NCI-H2196 treated with DMSO at 0.1 percent for 48 hours (cell line): Measurements from ENCODE around the gene IDS.

Source experiments
- DNase-seq: peaks from one replicate; lab custom pipeline; 2025; ENCODE audit not compliant: unreplicated experiment; lab: John Stamatoyannopoulos, UW

Gene IDS

DNA sequence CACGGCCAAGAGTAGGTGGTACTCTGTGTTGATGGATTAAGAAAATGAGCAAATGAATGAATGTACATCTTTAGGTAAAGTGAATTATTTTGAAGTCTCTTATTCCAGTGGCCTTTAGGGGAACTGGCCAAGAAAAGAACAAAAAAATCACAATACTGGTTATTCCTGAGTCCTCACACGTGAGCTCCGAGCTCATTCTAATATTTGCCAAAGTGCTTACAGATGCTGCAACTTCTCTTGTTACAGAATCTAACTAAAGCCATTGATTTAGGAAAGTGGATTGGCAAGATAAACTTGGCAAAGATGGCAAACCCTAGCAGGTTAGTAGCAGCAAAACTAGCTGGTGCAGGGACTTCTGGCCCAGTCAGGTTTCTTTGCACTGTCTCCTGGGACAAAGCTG is 37.6 kb downstream of the IDS start:
- DNase-seq, result peak; percentile 0

DNA sequence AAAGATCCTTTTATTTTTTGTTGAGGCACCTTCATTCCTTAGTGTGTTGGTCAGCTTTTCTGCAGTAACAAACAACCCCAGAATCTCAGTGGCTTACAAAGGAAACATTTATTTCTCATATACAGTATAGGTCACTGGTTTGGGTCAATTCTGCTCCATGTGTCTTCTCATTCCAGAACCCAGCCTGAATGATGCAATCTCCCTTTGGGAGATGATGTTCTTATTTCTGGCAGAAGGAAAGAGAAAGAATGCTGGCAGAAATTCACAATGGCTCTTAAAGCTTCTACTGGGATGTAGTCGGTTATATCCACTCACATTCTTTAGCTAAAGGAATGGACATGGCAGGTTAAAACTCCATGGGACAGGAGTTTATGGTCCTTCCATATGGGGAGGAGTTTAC is 42.3 kb downstream of the IDS start:
- DNase-seq, result no peak

DNA sequence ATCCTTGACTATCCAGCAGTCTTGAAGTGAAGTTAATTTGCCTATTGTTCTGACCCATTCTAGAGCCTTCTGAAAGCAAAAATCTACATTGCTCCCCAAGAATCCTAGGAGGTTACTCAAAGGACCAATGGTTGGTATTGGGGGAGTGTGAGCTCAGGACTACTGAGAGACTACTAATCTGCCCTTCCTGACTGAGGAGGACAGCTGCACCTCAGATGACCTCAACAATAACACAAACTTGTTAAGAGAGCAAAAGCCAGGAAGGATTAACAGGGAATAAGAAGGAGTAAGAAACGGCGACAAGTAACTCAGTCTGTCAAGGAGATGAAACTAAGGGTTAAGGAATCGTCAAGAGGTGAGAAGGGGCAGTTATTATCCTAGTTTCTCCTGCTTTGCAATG is 43.4 kb downstream of the IDS start:
- DNase-seq, result no peak

DNA sequence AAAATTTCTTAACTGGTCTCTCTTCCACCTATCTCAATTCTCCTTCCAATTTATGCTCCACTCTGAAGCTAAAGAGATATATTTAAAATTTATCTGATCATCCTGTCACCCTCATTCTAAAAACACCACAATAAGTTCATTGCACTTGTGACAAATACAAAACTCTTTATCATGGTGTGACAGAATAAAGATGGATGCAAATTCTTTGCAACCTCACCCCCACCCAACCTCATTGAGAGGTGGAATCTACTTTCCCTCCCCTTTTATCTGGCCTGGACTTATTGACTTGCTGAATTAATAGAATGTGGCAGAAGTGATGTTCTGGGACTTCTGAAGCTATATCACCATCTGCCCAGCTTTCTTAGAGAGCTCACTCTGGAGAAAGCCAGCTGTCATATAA is 46.5 kb downstream of the IDS start:
- no peak for DNase-seq

DNA sequence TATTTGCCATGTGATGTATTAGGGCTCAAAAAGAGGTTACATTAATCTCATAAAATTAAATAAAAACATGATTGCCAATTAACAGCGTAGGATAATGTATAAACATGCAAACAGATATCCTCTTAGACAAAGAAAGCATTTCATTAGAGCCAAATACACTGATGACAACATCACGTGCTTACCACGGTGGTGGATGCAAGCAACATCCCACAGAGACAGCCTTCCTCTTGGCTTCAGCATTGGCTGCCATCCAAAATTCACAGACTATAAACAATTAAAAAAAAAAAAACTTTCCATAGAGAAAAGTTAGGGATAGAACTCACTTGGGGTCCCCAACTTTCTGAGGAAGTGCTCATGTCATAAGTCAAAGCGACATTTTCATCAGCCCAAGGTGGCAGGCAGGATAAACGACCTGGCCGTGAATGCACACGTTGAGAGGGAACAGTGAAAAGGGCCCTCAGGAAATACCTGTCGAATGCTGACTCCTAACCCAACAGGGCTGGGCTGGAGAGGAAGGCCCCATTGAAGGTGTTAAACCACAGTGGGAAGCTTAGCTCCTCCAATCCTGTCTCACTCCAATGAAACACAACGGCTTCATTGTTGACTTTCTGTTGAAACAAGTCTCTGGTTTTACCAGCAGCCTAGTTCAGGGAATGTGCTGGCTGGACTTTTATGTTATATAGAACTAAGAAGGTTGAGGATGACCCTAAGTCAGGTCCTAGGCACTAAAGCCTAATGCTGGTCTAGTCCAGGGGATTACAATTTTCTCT is 48.4 kb downstream of the IDS start:
- DNase-seq, result no peak

DNA sequence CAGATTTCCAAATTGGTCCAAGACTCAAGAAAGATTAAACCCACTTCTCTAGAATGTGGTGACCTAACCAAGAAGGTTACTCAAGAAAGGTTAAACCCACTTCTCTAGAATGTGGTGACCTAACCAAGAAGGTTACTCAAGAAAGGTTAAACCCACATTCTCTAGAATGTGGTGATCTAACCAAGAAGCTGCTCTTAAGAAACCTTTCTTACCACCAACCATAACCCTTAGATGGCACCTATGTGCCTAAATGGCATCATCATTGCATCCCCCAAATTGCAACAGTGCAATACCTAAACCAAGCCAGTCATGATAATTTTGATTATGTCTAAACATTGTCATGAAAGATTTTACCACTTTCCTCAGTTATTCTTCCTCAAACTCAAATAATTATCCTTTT is 49.2 kb downstream of the IDS start:
- DNase-seq, result no peak

DNA sequence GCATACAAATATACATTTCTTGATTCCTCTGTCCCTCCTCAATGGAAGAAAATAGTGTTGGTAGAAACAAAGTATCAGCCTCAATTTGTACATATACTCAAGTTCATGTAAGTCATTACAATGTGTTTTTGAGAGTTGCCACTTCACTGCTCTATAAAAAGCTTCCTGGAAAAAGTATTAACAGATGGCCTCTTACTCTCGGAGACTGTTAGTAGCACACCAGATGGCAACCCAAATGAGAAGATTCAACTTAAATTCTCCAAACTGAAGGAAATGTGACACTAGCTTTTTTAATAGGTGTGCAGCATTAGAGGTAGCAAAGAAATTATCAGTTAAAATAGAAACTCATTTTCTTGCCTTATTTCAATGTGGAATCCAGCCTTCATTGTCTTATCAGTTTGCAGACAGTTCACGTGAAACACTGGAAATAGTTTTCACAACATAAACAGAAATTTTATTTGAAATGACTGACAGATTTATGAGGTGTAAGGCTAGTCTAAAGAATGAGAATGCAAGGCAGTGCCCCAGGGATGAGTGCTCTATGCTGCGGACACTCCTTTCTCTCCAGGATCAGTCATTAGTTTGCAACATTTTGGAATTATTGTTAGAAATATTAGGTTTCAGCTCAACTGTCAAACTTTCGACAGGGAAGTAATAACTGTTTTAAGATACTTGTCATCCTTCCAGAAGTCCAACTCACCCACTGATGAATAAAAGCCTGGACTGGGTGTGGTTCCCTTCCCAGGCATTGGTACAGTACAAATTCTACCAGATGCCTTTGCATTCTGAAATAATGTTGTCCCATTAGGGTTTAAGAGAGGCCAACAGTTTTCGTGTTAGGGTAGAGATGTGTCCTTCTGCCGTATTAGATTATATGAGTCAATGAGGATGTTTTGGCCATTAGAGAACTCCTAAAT is 50.9 kb downstream of the IDS start:
- DNase-seq, result no peak

DNA sequence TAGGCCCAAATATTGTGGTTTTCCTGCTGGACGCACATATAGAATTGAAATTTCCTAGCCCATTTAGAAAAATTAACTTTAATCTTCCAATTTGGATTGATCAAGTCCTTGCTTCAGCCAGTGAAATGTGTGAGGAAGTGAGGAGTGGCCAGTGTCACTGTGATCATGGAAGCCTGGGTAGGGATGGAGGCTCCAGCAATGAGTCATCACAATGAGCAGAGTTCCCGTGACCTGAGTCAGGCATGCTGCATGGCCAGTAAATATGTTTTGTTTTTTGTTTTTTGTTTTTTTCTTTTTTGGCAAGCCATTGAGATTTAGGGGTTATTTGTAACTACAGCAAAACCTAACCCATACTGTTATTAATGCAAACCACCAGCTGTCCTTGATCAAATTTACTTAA is 52.1 kb downstream of the IDS start:
- no peak for DNase-seq

DNA sequence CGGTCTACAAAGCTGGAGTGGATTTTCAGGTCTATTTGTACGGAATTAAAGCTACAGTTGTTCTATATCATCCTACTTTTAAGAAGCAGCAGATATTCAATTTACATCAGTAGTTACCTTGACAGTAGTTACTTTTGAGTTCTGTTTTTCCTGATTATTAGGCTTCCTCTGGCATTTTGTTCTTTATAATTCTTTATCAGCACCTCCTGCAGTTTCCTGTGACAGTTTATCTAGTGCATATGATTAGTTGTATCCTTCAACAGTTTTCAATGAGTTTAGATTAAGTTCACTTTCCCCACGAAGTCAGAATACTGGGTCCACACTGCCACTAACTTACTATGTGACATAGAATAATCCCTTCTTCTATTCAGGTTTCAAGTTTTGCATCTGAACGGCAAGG is 71.7 kb downstream of the IDS start:
- DNase-seq, result no peak

DNA sequence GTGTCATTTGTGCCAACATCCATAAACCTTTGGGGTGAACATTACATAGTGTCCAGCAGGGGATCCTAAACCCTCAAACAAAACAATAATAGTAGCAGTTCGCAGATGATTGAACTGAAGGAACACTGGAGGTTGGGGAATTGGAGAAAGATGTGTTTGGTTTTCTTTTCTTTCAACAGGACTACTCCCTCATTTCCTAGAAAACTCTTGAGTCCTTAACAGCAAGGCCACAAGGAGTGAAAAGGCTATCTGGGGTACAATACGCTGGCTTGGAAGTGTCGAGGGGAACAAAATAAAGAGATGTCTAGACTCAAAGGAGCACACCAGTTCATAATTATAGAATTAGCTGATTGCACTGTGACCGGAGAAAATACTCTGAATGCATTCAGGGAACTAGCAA is 72.1 kb downstream of the IDS start:
- no peak for DNase-seq
